GM23338 (cell line): ENCODE data around the gene RPL27A. TPM values are rescaled to one million over a fixed set of nuclear protein-coding genes. Genes with fewer than 3 reads are reported as not detected.

Experiments
- ATAC-seq: fragments of 200-7000 bp; cut with Tn5 transposase; 3 replicates; pipeline ENCODE4 v1.9.1; 2020
- DNase-seq: peaks from one replicate; pipeline ENCODE4 v3.0.0-alpha.2; 2015; ENCODE audit warnings: low spot score
- H2AFZ ChIP-seq: fragments of 200-600 bp; sonication (generic); 2 replicates; pipeline ENCODE4 v1.8.0; 2016; ENCODE audit warnings: antibody characterized with exemption, mild to moderate bottlenecking, moderate library complexity
- H3F3A ChIP-seq: fragments of 200-600 bp; sonication (generic); replicated peaks from 2 replicates; pipeline ENCODE4 v1.8.0; 2017; ENCODE audit warnings: antibody characterized with exemption, mixed run types, low read depth
- H3K27ac ChIP-seq: fragments of 200-600 bp; sonication (generic); 2 replicates; pipeline ENCODE4 v1.6.1; 2016; ENCODE audit warnings: low read depth
- H3K27me3 ChIP-seq: fragments of 200-600 bp; sonication (generic); 2 replicates; pipeline ENCODE4 v1.8.0; 2016; ENCODE audit warnings: mild to moderate bottlenecking, mixed run types, moderate library complexity; ENCODE audit not compliant: insufficient read depth
- H3K36me3 ChIP-seq: fragments of 200-600 bp; sonication (generic); 2 replicates; pipeline ENCODE4 v1.8.0; 2016; ENCODE audit warnings: mild to moderate bottlenecking; ENCODE audit not compliant: insufficient read depth
- H3K4me1 ChIP-seq: fragments of 200-600 bp; sonication (generic); 2 replicates; pipeline ENCODE4 v1.8.0; 2016; ENCODE audit warnings: mild to moderate bottlenecking, moderate library complexity; ENCODE audit not compliant: insufficient read depth
- H3K4me2 ChIP-seq: fragments of 200-600 bp; sonication (generic); 2 replicates; pipeline ENCODE4 v1.7.1; 2017; ENCODE audit warnings: mixed run types
- H3K4me3 ChIP-seq: fragments of 200-600 bp; sonication (generic); 2 replicates; pipeline ENCODE4 v1.6.1; 2016; ENCODE audit warnings: mixed run types
- H3K79me2 ChIP-seq: fragments of 200-600 bp; sonication (generic); replicated peaks from 2 replicates; pipeline ENCODE4 v1.8.0; 2017; ENCODE audit warnings: mild to moderate bottlenecking; ENCODE audit not compliant: insufficient read depth
- H3K9me2 ChIP-seq: fragments of 200-600 bp; sonication (generic); 2 replicates; pipeline ENCODE4 v1.8.0; 2017; ENCODE audit not compliant: insufficient read depth
- H4K20me1 ChIP-seq: fragments of 200-600 bp; sonication (generic); replicated peaks from 2 replicates; pipeline ENCODE4 v1.8.0; 2017; ENCODE audit warnings: mild to moderate bottlenecking; ENCODE audit not compliant: insufficient read depth
- H3K27ac Mint-ChIP-seq: 2 replicates; pipeline ENCODE4 v1.8.0; 2020; ENCODE audit warnings: inconsistent platforms, mild to moderate bottlenecking, moderate library complexity, mixed read lengths
- H3K27me3 Mint-ChIP-seq: 3 replicates; pipeline ENCODE4 v1.8.0; 2022; ENCODE audit warnings: low read depth, mild to moderate bottlenecking, moderate library complexity, mixed read lengths, inconsistent platforms; ENCODE audit not compliant: insufficient read depth, poor library complexity
- H3K36me3 Mint-ChIP-seq: 3 replicates; pipeline ENCODE4 v1.8.0; 2021; ENCODE audit warnings: low read depth, mild to moderate bottlenecking, inconsistent platforms, moderate library complexity, mixed read lengths
- H3K4me1 Mint-ChIP-seq: 3 replicates; pipeline ENCODE4 v1.8.0; 2020; ENCODE audit warnings: mild to moderate bottlenecking, inconsistent platforms, mixed read lengths
- H3K4me3 Mint-ChIP-seq: 3 replicates; pipeline ENCODE4 v1.8.0; 2021; ENCODE audit warnings: moderate library complexity, mild to moderate bottlenecking, inconsistent platforms, mixed read lengths
- H3K9me3 Mint-ChIP-seq: 3 replicates; pipeline ENCODE4 v1.8.0; 2020; ENCODE audit warnings: moderate library complexity, mild to moderate bottlenecking, inconsistent platforms, mixed read lengths
- CREB1 ChIP-seq: fragments of 250-450 bp; sonication (Bioruptor Pico); IDR thresholded peaks from 2 replicates; pipeline ENCODE4 v1.5.0; 2020; ENCODE audit warnings: low read depth, mild to moderate bottlenecking, moderate library complexity
- CTCF ChIP-seq, 2 experiments: fragments of 200-600 bp in 1 of 2; sonication (generic) in 1 of 2; conservative IDR thresholded peaks; 2 replicates each; pipeline versions ENCODE4 v1.5.1 to v1.6.1; 2016 to 2017; ENCODE audit warnings: antibody characterized with exemption in 2 of 2, low read depth in 2 of 2, mild to moderate bottlenecking in 2 of 2, moderate library complexity in 1 of 2
- EZH2 ChIP-seq: fragments of 200-600 bp; sonication (generic); IDR thresholded peaks from one replicate; pipeline ENCODE4 v1.8.0; 2017; ENCODE audit warnings: antibody characterized with exemption, mild to moderate bottlenecking, low read depth; ENCODE audit not compliant: unreplicated experiment
- EZH2phosphoT487 ChIP-seq: fragments of 200-600 bp; sonication (generic); IDR thresholded peaks from one replicate; pipeline ENCODE4 v1.8.1; 2018; ENCODE audit warnings: antibody characterized with exemption; ENCODE audit not compliant: unreplicated experiment
- JUNB ChIP-seq: IDR thresholded peaks from one replicate; pipeline ENCODE4 v1.6.1; 2016; ENCODE audit warnings: antibody characterized with exemption; ENCODE audit not compliant: unreplicated experiment
- NANOG ChIP-seq: IDR thresholded peaks from 2 replicates; pipeline ENCODE4 v1.6.1; 2016; ENCODE audit warnings: antibody characterized with exemption, borderline replicate concordance
- POLR2AphosphoS5 ChIP-seq: IDR thresholded peaks from 2 replicates; pipeline ENCODE4 v1.6.1; 2016; ENCODE audit warnings: antibody characterized with exemption, low read depth
- STAT1 ChIP-seq: IDR thresholded peaks from one replicate; pipeline ENCODE4 v1.6.1; 2016; ENCODE audit warnings: antibody characterized with exemption; ENCODE audit not compliant: unreplicated experiment
- ZNF114 ChIP-seq: fragments of 250-450 bp; sonication (Bioruptor Pico); IDR thresholded peaks from 2 replicates; pipeline ENCODE4 v1.5.0; 2020; ENCODE audit warnings: mild to moderate bottlenecking, moderate library complexity
- ZNF331 ChIP-seq: fragments of 250-450 bp; sonication (Bioruptor Pico); IDR thresholded peaks from 2 replicates; pipeline ENCODE4 v1.5.0; 2020; ENCODE audit warnings: low read depth, mild to moderate bottlenecking, moderate library complexity
- ZNF462 ChIP-seq: fragments of 250-450 bp; sonication (Bioruptor Pico); IDR thresholded peaks from 2 replicates; pipeline ENCODE4 v1.5.0; 2020; ENCODE audit warnings: mild to moderate bottlenecking, moderate library complexity
- polyA plus RNA-seq: library from polyadenylated mRNA; unstranded; fragments of >200 nt; fragmentation: Nextera tagmentation; extraction: Ambion mirVana; gene quantifications from 2 replicates; pipeline ENCODE4 v1.2.1, GENCODE V29; 2016
- total RNA-seq: library from RNA; depleted of rRNA; stranded (reverse); fragments of >200 nt; shearing (Covaris generic); gene quantifications from 2 replicates; pipeline ENCODE4 v1.2.3, GENCODE V29; 2014
- TF ChIP-seq, protein P1 (sequence below): IDR thresholded peaks from 2 replicates; pipeline ENCODE4 v1.6.1; 2016; ENCODE audit warnings: antibody characterized with exemption
- TF ChIP-seq, protein P2 (sequence below): IDR thresholded peaks from one replicate; pipeline ENCODE4 v1.6.1; 2018; ENCODE audit warnings: antibody characterized with exemption; ENCODE audit not compliant: unreplicated experiment

The RPL27A gene
- total and polyA plus RNA-seq, 2 experiments from 2014 or later = 1,283 to 3,167 TPM

DNA sequence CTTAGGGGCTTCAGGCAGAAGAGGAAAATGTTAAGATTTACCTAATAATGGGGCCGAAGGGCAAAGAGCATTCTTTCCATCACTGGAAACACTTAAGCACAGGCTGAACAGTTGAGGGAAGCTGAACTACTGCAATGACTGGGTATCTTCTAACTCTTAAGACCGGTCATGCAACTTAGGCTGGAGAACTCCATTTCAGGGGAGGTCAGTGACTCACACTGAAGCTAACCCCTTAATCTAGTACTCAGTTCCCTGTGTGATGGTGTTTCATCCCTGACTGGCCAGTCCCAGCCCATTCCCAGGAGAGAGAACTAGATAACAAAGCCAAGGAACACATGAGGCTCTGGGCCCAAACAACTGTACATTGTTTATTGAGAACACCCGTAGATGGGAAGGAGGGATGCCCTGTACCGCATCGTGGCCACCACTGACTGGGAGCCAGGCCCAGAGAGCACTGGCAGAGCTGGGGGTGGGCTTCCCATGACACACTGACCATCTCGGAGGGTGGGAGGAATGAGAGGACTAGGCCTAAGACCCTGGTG lies 10.5 kb downstream of the RPL27A start:
- H3F3A ChIP-seq = peaks cover 8% of the 10 kb centered on the region
- 0 out of 2 replicates have a peak, but pooled peaks cover 3% of the 10 kb centered on the region for H3K9me2 ChIP-seq
- H4K20me1 ChIP-seq = no peaks in the 10 kb centered on the region
- no peak for ATAC-seq
- H3K27ac ChIP-seq = 0 out of 2 replicates have a peak overlapping the region, but pooled peaks have one; percentile 81
- peaks cover 12% of the 10 kb centered on the region for H3K4me1 ChIP-seq
- Mint-ChIP-seq H3K36me3 (peaks cover 74% of the 10 kb centered on the region), H3K4me3 (no peak overlapping the region), H3K27ac (no peak overlapping the region), H3K4me1 (peaks cover 27% of the 10 kb centered on the region), H3K9me3 (no peaks in the 10 kb centered on the region), H3K27me3 (peaks cover 27% of the 10 kb centered on the region)
- no peak for DNase-seq
- no peak overlapping the region for H3K4me3 ChIP-seq
- H3K27me3 ChIP-seq = no peaks in the 10 kb centered on the region
- H3K4me2 ChIP-seq = no peak overlapping the region
- H2AFZ ChIP-seq = no peak overlapping the region
- TF ChIP-seq NANOG (no peak), STAT1 (no peak), POLR2AphosphoS5 (no peak), ZNF114 (no peak), CTCF (conservative IDR thresholded peaks at IDR 0.05; ENCODE audit: low read depth in 2 of 2) (no peak), JUNB (no peak), CREB1 (no peak), ZNF331 (CRISPR knock-in tag) (no peak), EZH2 (no peak), ZNF462 (CRISPR knock-in tag) (no peak), EZH2phosphoT487 (no peak)
- TF ChIP-seq, protein P1, sequence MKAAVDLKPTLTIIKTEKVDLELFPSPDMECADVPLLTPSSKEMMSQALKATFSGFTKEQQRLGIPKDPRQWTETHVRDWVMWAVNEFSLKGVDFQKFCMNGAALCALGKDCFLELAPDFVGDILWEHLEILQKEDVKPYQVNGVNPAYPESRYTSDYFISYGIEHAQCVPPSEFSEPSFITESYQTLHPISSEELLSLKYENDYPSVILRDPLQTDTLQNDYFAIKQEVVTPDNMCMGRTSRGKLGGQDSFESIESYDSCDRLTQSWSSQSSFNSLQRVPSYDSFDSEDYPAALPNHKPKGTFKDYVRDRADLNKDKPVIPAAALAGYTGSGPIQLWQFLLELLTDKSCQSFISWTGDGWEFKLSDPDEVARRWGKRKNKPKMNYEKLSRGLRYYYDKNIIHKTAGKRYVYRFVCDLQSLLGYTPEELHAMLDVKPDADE = no peak
- TF ChIP-seq, protein P2, sequence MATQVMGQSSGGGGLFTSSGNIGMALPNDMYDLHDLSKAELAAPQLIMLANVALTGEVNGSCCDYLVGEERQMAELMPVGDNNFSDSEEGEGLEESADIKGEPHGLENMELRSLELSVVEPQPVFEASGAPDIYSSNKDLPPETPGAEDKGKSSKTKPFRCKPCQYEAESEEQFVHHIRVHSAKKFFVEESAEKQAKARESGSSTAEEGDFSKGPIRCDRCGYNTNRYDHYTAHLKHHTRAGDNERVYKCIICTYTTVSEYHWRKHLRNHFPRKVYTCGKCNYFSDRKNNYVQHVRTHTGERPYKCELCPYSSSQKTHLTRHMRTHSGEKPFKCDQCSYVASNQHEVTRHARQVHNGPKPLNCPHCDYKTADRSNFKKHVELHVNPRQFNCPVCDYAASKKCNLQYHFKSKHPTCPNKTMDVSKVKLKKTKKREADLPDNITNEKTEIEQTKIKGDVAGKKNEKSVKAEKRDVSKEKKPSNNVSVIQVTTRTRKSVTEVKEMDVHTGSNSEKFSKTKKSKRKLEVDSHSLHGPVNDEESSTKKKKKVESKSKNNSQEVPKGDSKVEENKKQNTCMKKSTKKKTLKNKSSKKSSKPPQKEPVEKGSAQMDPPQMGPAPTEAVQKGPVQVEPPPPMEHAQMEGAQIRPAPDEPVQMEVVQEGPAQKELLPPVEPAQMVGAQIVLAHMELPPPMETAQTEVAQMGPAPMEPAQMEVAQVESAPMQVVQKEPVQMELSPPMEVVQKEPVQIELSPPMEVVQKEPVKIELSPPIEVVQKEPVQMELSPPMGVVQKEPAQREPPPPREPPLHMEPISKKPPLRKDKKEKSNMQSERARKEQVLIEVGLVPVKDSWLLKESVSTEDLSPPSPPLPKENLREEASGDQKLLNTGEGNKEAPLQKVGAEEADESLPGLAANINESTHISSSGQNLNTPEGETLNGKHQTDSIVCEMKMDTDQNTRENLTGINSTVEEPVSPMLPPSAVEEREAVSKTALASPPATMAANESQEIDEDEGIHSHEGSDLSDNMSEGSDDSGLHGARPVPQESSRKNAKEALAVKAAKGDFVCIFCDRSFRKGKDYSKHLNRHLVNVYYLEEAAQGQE = no peak
- H3K79me2 ChIP-seq = peaks cover 29% of the 10 kb centered on the region
- peaks cover 18% of the 10 kb centered on the region for H3K36me3 ChIP-seq
